Astrocyte of the cerebellum (primary cell): ENCODE data around the gene THEM5.
"Not testable (repeated sequence)": the region's sequence is repeated elsewhere in the genome, so short reads cannot be mapped to it uniquely, and the experiment has no call there.

Experiments used
- DNase-seq: peaks from one replicate; pipeline ENCODE4 v3.0.0-alpha.2; 2011; ENCODE audit warnings: low read depth
- H3K4me3 ChIP-seq: 2 replicates; pipeline ENCODE4 v1.5.1; 2011; ENCODE audit warnings: mild to moderate bottlenecking, low read depth, low read length, moderate library complexity
- in situ Hi-C: cut with HindIII; loops from 2 replicates; pipeline ENCODE4 v1.10.0; 2017; ENCODE audit warnings: low sequenced_read_pairs
- TF ChIP-seq, protein P1 (sequence below): IDR thresholded peaks from 2 replicates; pipeline ENCODE4 v1.5.1; 2012; ENCODE audit warnings: low read length, low read depth, moderate library complexity, mild to moderate bottlenecking; ENCODE audit errors: missing control alignments

THEM5 gene

DNA sequence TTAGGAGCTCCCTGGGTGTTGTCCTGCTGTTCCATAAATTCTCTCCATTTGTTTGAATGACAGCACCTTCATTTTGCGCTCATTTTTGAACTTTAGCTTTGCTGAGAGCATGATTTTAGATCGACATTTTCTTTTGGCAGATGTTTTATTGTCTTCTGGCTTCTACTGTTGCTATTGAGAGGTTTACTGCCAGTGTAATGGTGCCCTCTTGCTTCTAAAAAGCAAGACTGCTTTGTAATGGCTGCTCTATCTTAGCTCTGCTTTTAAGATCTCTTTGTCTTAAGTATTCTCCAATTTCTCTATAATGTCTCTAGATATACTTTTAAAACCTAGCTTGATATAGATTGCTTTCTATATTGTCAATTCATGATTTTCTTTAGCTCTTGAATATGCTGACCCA lies 28.0 kb upstream of the THEM5 start:
- TF ChIP-seq, protein P1, sequence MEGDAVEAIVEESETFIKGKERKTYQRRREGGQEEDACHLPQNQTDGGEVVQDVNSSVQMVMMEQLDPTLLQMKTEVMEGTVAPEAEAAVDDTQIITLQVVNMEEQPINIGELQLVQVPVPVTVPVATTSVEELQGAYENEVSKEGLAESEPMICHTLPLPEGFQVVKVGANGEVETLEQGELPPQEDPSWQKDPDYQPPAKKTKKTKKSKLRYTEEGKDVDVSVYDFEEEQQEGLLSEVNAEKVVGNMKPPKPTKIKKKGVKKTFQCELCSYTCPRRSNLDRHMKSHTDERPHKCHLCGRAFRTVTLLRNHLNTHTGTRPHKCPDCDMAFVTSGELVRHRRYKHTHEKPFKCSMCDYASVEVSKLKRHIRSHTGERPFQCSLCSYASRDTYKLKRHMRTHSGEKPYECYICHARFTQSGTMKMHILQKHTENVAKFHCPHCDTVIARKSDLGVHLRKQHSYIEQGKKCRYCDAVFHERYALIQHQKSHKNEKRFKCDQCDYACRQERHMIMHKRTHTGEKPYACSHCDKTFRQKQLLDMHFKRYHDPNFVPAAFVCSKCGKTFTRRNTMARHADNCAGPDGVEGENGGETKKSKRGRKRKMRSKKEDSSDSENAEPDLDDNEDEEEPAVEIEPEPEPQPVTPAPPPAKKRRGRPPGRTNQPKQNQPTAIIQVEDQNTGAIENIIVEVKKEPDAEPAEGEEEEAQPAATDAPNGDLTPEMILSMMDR: no peak
- in situ Hi-C loops: no loop called here
- no peak overlapping the region for H3K4me3 ChIP-seq
- DNase-seq: no peak

DNA sequence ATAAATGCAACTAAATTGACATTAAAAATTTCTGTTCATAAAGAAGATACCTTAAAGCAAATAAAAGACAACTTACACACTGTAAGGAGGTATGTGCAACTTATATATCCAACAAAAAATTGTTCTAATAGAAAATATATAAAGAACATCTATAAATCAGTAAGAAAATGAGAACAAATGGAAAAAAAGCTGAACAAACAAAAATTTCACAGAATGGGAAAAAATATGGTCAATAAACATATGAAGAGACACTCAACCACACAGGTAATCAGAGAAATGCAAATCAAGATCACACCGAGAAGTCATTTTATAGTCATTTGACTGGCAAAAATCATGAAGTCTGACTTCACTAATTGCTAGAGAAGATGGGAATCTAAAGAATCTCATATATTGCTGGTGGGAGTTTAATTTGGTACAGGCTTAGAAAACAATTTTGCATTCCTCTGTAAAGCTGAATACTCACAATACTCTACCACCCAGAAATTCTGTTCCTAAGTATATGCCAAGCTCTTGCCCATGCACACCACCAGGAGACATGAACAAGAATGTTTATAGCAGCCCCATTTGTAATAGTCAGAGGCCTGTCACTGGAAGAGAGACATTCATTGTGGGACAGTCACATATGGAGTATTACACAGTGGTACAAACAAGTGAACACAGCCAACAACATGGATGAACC lies 22.0 kb upstream of the THEM5 start:
- DNase-seq: no peak
- H3K4me3 ChIP-seq: no peak overlapping the region
- TF ChIP-seq, protein P1: no peak
- in situ Hi-C loops: no loop called here

DNA sequence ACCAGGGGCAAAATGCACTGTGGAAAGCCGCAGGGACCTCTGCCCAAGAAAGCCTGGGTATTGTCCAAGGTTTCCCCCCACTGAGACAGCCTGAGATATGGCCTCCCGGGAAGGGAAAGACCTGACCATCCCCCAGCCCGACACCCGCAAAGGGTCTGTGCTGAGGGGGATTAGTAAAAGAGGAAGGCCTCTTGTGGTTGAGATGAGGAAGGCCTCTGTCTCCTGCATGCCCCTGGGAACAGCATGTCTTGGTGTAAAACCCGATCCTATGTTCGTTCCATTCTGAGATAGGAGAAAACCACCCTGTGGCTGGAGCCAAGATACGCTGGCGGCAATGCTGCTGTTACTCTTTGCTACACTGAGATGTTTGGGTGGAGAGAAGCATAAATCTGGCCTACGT lies 19.3 kb upstream of the THEM5 start:
- in situ Hi-C loops, DNase-seq, H3K4me3 ChIP-seq: not testable (repeated sequence)

DNA sequence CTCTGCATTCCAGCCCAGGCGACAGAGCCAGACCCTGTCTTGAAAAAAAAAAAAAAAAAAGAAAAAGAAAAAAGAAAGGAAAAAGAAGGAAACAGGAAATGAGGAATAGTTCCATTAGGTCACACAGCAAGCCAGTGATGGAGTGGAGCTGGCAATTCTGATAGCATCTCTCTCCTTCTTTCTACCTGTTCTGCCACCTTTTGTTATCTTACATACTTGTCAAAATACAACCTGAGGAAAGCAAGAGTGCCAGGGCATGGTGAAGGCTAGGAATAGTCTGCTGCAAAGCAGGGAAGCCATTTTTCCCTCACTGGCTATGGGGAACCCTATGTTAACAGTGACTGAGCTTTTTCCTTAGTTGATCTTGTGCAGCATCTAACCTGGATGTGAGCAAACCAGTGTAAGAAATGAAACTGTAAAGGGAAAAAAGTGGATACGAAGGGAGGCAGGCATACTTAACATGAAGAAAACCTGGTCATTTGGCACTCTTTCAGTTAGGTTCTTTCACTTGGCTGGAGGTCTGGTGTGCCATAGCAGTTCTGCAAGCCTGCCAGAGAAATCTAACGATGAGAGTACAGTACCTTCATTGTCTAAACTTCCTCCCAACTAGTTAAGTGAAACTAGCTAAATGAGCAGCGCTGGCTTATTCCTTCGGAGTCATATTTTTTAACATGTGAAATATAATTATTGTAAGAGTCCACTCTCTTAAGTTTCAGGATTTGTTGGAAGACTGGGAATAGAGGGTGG lies 17.9 kb upstream of the THEM5 start:
- in situ Hi-C loops: no loop called here
- H3K4me3 ChIP-seq: no peak overlapping the region
- TF ChIP-seq, protein P1: no peak
- no peak for DNase-seq

DNA sequence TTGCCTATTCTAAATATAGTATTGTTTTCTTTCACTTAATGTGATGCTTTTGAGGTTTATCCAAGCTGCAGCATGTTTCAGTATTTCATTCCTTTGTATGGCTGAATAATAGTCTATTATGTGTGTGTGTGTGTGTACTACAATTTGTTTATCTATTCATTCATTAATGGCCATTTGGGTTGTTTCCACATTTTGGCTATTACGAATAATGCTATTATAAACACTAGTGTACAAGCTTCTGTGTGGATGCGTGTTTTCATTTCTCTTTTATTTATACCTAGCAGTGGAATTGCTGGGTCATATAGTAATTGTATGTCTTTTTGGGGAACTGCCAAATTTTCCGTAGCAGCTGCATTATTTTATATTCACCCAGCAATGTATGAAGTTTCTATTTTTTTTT lies 15.0 kb upstream of the THEM5 start:
- TF ChIP-seq, protein P1: no peak
- no peak for DNase-seq
- H3K4me3 ChIP-seq: no peak overlapping the region
- in situ Hi-C loops: no loop called here

DNA sequence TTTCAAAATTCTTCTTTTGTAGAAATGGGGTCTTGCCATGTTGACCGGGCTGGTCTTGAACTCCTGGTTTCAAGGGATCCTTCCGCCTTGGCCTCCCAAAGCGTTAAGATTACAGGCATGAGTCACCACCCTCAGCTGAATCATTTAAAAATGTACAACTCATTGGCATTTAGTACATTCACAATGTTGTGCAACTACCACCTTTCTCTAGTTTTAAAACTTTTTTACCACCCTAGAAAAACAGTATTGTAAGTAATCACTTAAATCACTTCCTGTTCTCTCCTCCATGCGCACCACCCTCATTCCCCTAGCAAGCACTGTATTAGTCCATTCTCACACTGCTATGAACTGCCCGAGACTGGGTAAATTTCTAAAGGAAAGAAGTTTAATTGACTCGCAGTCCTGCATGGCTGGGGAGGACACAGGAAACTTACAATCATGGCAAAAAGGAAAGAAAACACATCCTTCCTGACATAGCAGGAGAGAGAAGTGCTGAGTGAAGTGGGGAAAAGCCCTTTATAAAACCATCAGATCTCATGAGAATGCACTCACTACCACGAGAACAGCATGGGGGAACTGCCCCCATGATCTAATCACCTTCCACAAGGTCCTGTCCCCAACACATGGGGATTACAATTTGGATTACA lies 14.4 kb upstream of the THEM5 start:
- no peak overlapping the region for H3K4me3 ChIP-seq
- DNase-seq: no peak
- TF ChIP-seq, protein P1: no peak
- in situ Hi-C loops: no loop called here

DNA sequence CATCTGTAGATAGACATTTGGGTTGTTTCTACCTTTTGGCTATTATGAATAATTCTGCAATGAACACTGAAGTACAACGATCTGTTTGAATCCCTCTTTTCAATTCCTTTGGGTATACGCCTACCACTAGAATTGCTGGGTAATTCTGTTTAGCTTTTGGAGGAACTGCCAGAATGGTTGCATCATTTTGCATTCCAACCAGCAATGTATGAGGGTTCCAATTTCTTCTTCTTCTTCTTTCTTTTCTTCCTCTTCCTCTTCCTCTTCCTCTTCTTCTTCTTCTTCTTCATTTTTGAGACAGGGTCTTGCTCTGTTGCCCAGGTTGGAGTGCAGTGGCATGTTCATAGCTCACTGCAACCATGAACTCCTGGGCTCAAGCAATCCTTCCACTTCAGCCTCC lies 13.8 kb upstream of the THEM5 start:
- no peak for DNase-seq
- in situ Hi-C loops: no loop called here
- no peak overlapping the region for H3K4me3 ChIP-seq
- TF ChIP-seq, protein P1: no peak
